IMR-90 (cell line): ENCODE data around the gene TOMM20L. TPM values are rescaled to one million over a fixed set of nuclear protein-coding genes. Genes with fewer than 3 reads are reported as not detected.

Source experiments
- ATAC-seq: fragments of 200-7000 bp; cut with Tn5 transposase; 2 replicates; pipeline ENCODE4 v1.9.1; 2020; ENCODE audit warnings: low read depth, mild to moderate bottlenecking, moderate library complexity
- BruUV-seq: library from RNA; stranded (reverse); fragments of 400-500 nt; replicated peaks from 2 replicates; lab custom pipeline; 2021; lab: Mats Ljungman, UMichigan
- CTCF ChIA-PET: fragments of 300-600 bp; formaldehyde crosslinking; extraction: SDS; loops from one replicate; lab custom pipeline; 2021; ENCODE audit warnings: antibody characterized with exemption; lab: Yijun Ruan, JAX
- POLR2A ChIA-PET: fragments of 300-600 bp; sonication (Branson Sonifier 250); formaldehyde crosslinking; loops from one replicate; lab custom pipeline; 2022; ENCODE audit warnings: antibody characterized with exemption; ENCODE audit not compliant: unreplicated experiment; lab: Charles Lee
- DNase-seq: peaks from one replicate; pipeline ENCODE4 v3.0.0; 2013
- H2AFZ ChIP-seq: replicated peaks from 2 replicates; pipeline ENCODE3; 2013; ENCODE audit warnings: low read length, mild to moderate bottlenecking; ENCODE audit not compliant: poor library complexity
- H2AK5ac ChIP-seq: 2 replicates; pipeline ENCODE4 v1.6.1; 2013; ENCODE audit warnings: low read depth, low read length, inconsistent platforms
- H2AK9ac ChIP-seq: replicated peaks from 2 replicates; pipeline ENCODE3; 2013; ENCODE audit warnings: mild to moderate bottlenecking, low read depth, low read length, moderate library complexity; ENCODE audit not compliant: poor library complexity
- H2BK120ac ChIP-seq: 2 replicates; pipeline ENCODE4 v1.6.1; 2013; ENCODE audit warnings: low read depth, low read length, inconsistent platforms
- H2BK15ac ChIP-seq: 3 replicates; pipeline ENCODE4 v1.6.1; 2013; ENCODE audit warnings: low read depth, low read length, inconsistent platforms
- H2BK20ac ChIP-seq: 2 replicates; pipeline ENCODE4 v1.6.1; 2013; ENCODE audit warnings: low read depth, mild to moderate bottlenecking, inconsistent platforms, low read length, moderate library complexity
- H2BK5ac ChIP-seq: 2 replicates; pipeline ENCODE4 v1.6.1; 2013; ENCODE audit warnings: mild to moderate bottlenecking, low read depth, low read length, inconsistent platforms; ENCODE audit not compliant: poor library complexity, severe bottlenecking
- H3K14ac ChIP-seq: replicated peaks from 2 replicates; pipeline ENCODE4 v1.6.1; 2013; ENCODE audit warnings: low read depth, low read length, inconsistent platforms
- H3K18ac ChIP-seq: 2 replicates; pipeline ENCODE4 v1.6.1; 2013; ENCODE audit warnings: low read depth, low read length, control low read depth
- H3K23ac ChIP-seq: 2 replicates; pipeline ENCODE4 v1.6.1; 2013; ENCODE audit warnings: low read depth, low read length, inconsistent platforms
- H3K27ac ChIP-seq: 2 replicates; pipeline ENCODE4 v1.5.1; 2013; ENCODE audit warnings: mild to moderate bottlenecking, control low read depth, low read length; ENCODE audit not compliant: insufficient read depth
- H3K27me3 ChIP-seq: 2 replicates; pipeline ENCODE4 v1.6.1; 2013; ENCODE audit warnings: low read length; ENCODE audit not compliant: control insufficient read depth, insufficient read depth
- H3K36me3 ChIP-seq: 2 replicates; pipeline ENCODE4 v1.6.1; 2013; ENCODE audit warnings: low read length, mixed read lengths; ENCODE audit not compliant: control insufficient read depth, insufficient read depth
- H3K4ac ChIP-seq: 2 replicates; pipeline ENCODE4 v1.6.1; 2013; ENCODE audit warnings: low read depth, low read length, inconsistent platforms
- H3K4me1 ChIP-seq: 2 replicates; pipeline ENCODE4 v1.6.1; 2013; ENCODE audit warnings: low read length, mixed read lengths; ENCODE audit not compliant: control insufficient read depth, insufficient read depth
- H3K4me2 ChIP-seq: 2 replicates; pipeline ENCODE4 v1.6.1; 2013; ENCODE audit warnings: low read depth, mild to moderate bottlenecking, control low read depth, low read length, moderate library complexity
- H3K4me3 ChIP-seq: 2 replicates; pipeline ENCODE4 v1.5.1; 2013; ENCODE audit warnings: low read depth, mild to moderate bottlenecking, control low read depth, low read length, moderate library complexity; ENCODE audit not compliant: insufficient read depth
- H3K56ac ChIP-seq: 2 replicates; pipeline ENCODE4 v1.6.1; 2013; ENCODE audit warnings: low read length, inconsistent platforms; ENCODE audit not compliant: insufficient read depth; ENCODE audit errors: extremely low read depth
- H3K79me1 ChIP-seq, 2 experiments: 2 replicates each; pipeline ENCODE4 v1.6.1; 2013; ENCODE audit warnings: low read length in 2 of 2, inconsistent platforms in 1 of 2, low read depth in 1 of 2
- H3K9ac ChIP-seq: 2 replicates; pipeline ENCODE4 v1.6.1; 2013; ENCODE audit warnings: low read depth, low read length, control low read depth
- H3K9me1 ChIP-seq: 2 replicates; pipeline ENCODE4 v1.6.1; 2013; ENCODE audit warnings: low read length, inconsistent platforms; ENCODE audit not compliant: insufficient read depth
- H3K9me3 ChIP-seq: 2 replicates; pipeline ENCODE4 v1.6.1; 2013; ENCODE audit warnings: low read length; ENCODE audit not compliant: control insufficient read depth, insufficient read depth
- H4K20me1 ChIP-seq: 2 replicates; pipeline ENCODE4 v1.6.1; 2013; ENCODE audit warnings: low read length, inconsistent platforms; ENCODE audit not compliant: insufficient read depth
- H4K5ac ChIP-seq: 2 replicates; pipeline ENCODE4 v1.6.1; 2013; ENCODE audit warnings: mild to moderate bottlenecking, low read depth, low read length, control low read depth
- H4K8ac ChIP-seq, 2 experiments: 2 replicates each; pipeline ENCODE4 v1.6.1; 2013; ENCODE audit warnings: low read depth in 2 of 2, low read length in 2 of 2, control low read depth in 1 of 2, inconsistent platforms in 1 of 2
- H4K91ac ChIP-seq: 2 replicates; pipeline ENCODE4 v1.6.1; 2013; ENCODE audit warnings: low read depth, low read length, inconsistent platforms; ENCODE audit not compliant: insufficient read depth
- BHLHE40 ChIP-seq: fragments of 150-350 bp; IDR thresholded peaks from 2 replicates; pipeline ENCODE4 v1.6.1; 2016; ENCODE audit warnings: mild to moderate bottlenecking, low read depth, low read length
- CHD1 ChIP-seq: IDR thresholded peaks from 2 replicates; pipeline ENCODE4 v1.6.1; 2012; ENCODE audit warnings: low read depth, low read length, improper control_type of control experiment
- FOS ChIP-seq: fragments of 150-350 bp; IDR thresholded peaks from 2 replicates; pipeline ENCODE4 v1.6.1; 2016; ENCODE audit warnings: low read depth, low read length
- MAZ ChIP-seq: IDR thresholded peaks from 2 replicates; pipeline ENCODE4 v1.6.1; 2012; ENCODE audit warnings: low read depth, mild to moderate bottlenecking, low read length, improper control_type of control experiment, moderate library complexity, borderline replicate concordance
- NFE2L2 ChIP-seq: fragments of 150-350 bp; IDR thresholded peaks from 2 replicates; pipeline ENCODE4 v1.6.1; 2016; ENCODE audit warnings: low read depth, mild to moderate bottlenecking, low read length
- RAD21 ChIP-seq: IDR thresholded peaks from 2 replicates; pipeline ENCODE4 v1.6.1; 2012; ENCODE audit warnings: low read length, improper control_type of control experiment
- WGBS, 2 experiments: methylation state at CpG; one replicate each; pipeline versions ENCODE4 v1.1.5 to v1.1.7; 2013; ENCODE audit warnings: missing lambda C conversion rate in 2 of 2; ENCODE audit not compliant: insufficient read length in 1 of 2; ENCODE audit errors: extremely low coverage in 2 of 2; 5-methylcytosine and 5-hydroxymethylcytosine counted together
- dilution Hi-C: fragments of 300-500 bp; cut with HindIII; formaldehyde crosslinking; loops from one replicate; pipeline ENCODE4 v1.14.3; 2018; ENCODE audit warnings: low sequenced_read_pairs; ENCODE audit not compliant: unreplicated experiment
- in situ Hi-C: fragments of 300-500 bp; cut with MboI; formaldehyde crosslinking; loops from 3 replicates; pipeline ENCODE4 v1.14.3; 2019; ENCODE audit warnings: low sequenced_read_pairs, inconsistent platforms, mixed read lengths
- intact Hi-C: fragments of 100-400 bp; cut with micrococcal nuclease; formaldehyde crosslinking; loops from 2 replicates; pipeline ENCODE4 v1.10.0; 2022
- polyA plus RNA-seq, 3 experiments: library from polyadenylated mRNA; depleted of rRNA; stranded (reverse); fragments of >200 nt; gene quantifications; 2 replicates each; pipeline ENCODE4 v1.2.3, GENCODE V29; 2012; ENCODE audit warnings: low replicate concordance in 1 of 3
- total RNA-seq: library from RNA; depleted of rRNA; stranded (reverse); fragments of >200 nt; gene quantifications from 2 replicates; pipeline ENCODE4 v1.2.3, GENCODE V29; 2012
- TF ChIP-seq, protein P1 (sequence below): fragments of 150-350 bp; IDR thresholded peaks from 2 replicates; pipeline ENCODE4 v1.6.1; 2016; ENCODE audit warnings: low read depth, mild to moderate bottlenecking, low read length, moderate library complexity, borderline replicate concordance
- TF ChIP-seq, protein P2 (sequence below): fragments of 150-350 bp; IDR thresholded peaks from 2 replicates; pipeline ENCODE4 v1.6.1; 2017; ENCODE audit warnings: mild to moderate bottlenecking, antibody characterized with exemption, low read length, low read depth

TOMM20L gene
- total and polyA plus RNA-seq, 2 of the 4 experiments (the other 2 are of a cell fraction), result not detected

DNA sequence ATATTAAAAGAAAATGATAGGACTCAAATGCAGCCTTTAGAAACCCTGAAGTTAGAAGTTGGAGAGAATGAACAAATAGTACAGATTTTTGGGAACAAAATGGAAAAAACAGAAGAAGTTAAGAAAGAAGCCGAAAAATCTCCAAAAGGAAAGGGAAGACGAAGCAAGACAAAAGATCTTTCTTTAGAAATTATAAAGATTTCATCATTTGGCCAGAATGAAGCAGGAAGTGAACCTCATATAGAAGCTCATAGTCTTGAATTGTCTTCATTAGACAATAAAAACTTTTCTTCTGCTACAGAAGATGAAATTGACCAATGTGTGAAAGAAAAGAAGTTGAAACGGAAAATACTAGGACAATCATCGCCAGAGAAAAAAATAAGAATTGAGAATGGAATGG is 31.4 kb upstream of the TOMM20L start:
- dilution Hi-C loops (no loop called here), in situ Hi-C loops (no loop called here), intact Hi-C loops (loop anchor here (5.0 kb wide), 1 partner anchor 47 kb away; no protein-coding TSS in a partner anchor)
- Histone ChIP-seq H2BK20ac (no peak overlapping the region), H3K9ac (no peak overlapping the region), H4K5ac (no peak overlapping the region), H2AK5ac (no peak overlapping the region), H3K23ac (no peak overlapping the region), H3K4me2 (no peak overlapping the region), H2AK9ac (no peak overlapping the region), H2BK5ac (no peak overlapping the region), H2BK120ac (no peak overlapping the region), H3K9me3 (no peaks in the 10 kb centered on the region), H3K56ac (no peak overlapping the region), H3K14ac (no peak overlapping the region), H3K4me3 (no peak overlapping the region), H3K27me3 (no peaks in the 10 kb centered on the region), H3K18ac (no peak overlapping the region), H3K9me1 (no peaks in the 10 kb centered on the region), H4K8ac (no peak overlapping the region), H4K20me1 (no peaks in the 10 kb centered on the region), H2BK15ac (no peak overlapping the region), H3K4me1 (no peaks in the 10 kb centered on the region), H3K27ac (no peak overlapping the region), H4K91ac (no peak overlapping the region), H3K36me3 (peaks cover 28% of the 10 kb centered on the region), H2AFZ (no peak overlapping the region), H3K79me1 (no peaks in the 10 kb centered on the region), H3K4ac (no peak overlapping the region)
- no peak for ATAC-seq
- WGBS, 2 experiments, result 100% methylated on average over 1 of the region's 4 CpGs; no CpG with 5 or more reads in 1 of the 2 experiments
- BruUV-seq, result no TSS peak
- CTCF ChIA-PET, result no interaction called here
- POLR2A ChIA-PET, result no interaction called here
- TF ChIP-seq CHD1, result no peak
- TF ChIP-seq RAD21, result no peak
- no peak for TF ChIP-seq BHLHE40
- TF ChIP-seq, protein P1, sequence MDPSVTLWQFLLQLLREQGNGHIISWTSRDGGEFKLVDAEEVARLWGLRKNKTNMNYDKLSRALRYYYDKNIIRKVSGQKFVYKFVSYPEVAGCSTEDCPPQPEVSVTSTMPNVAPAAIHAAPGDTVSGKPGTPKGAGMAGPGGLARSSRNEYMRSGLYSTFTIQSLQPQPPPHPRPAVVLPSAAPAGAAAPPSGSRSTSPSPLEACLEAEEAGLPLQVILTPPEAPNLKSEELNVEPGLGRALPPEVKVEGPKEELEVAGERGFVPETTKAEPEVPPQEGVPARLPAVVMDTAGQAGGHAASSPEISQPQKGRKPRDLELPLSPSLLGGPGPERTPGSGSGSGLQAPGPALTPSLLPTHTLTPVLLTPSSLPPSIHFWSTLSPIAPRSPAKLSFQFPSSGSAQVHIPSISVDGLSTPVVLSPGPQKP, result no peak
- TF ChIP-seq NFE2L2, result no peak
- no peak for TF ChIP-seq MAZ
- TF ChIP-seq, protein P2, sequence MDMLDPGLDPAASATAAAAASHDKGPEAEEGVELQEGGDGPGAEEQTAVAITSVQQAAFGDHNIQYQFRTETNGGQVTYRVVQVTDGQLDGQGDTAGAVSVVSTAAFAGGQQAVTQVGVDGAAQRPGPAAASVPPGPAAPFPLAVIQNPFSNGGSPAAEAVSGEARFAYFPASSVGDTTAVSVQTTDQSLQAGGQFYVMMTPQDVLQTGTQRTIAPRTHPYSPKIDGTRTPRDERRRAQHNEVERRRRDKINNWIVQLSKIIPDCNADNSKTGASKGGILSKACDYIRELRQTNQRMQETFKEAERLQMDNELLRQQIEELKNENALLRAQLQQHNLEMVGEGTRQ, result no peak
- TF ChIP-seq FOS, result no peak
- no peak for DNase-seq
